HPDE6-E6E7 (cell line): ENCODE results near the gene DBI.
"Not testable (repeated sequence)": the region's sequence is repeated elsewhere in the genome, so short reads cannot be mapped to it uniquely, and the experiment has no call there.

Experiments used
- DNase-seq: peaks from one replicate; pipeline ENCODE4 v3.0.0; 2011; ENCODE audit warnings: missing footprints; ENCODE audit errors: extremely low spot score

Gene DBI

DNA sequence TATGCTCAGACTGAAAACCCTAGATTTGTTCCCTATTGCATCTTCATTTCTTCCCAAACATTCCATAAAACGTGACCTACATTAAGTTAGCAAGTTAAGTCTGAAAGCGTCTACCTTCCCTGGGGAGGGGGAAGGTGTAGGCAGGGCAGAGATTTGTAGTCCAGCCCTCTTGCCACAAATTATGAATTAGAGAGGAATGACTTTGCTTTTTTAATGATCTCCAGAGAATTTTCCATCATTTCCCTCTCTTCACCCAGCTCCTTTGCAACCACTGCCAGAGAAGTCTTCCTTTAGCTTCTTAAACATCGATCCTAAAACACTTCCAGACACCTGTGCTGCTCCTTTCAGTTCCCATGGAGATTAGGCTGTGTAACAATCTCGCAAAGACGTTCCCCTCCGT is 1.3 kb upstream of the DBI start:
- DNase-seq = no peak

DNA sequence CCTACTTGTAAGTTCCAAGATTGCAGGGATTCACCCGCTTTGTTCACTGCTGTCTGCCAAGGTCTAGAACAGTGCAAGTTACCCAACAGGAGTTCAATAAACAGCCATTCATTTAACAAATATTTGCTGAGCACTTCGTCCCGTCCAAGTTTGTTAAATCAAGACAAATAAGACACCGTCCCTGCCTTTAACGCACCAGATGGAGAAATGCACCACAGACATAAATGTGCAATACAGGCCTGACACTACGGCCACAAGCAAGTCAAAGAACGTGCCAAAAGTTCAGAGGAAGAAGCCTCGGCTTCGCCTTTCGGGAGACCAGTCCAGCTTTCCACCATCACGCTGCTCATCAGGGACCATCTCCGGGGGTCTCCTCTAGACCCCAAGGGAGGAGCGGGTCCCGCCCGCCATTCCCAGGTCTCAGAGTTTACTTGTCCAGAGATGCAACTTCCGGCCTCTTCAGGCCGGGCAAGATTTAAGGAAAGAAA is 572 bp upstream of the DBI start:
- no peak for DNase-seq

DNA sequence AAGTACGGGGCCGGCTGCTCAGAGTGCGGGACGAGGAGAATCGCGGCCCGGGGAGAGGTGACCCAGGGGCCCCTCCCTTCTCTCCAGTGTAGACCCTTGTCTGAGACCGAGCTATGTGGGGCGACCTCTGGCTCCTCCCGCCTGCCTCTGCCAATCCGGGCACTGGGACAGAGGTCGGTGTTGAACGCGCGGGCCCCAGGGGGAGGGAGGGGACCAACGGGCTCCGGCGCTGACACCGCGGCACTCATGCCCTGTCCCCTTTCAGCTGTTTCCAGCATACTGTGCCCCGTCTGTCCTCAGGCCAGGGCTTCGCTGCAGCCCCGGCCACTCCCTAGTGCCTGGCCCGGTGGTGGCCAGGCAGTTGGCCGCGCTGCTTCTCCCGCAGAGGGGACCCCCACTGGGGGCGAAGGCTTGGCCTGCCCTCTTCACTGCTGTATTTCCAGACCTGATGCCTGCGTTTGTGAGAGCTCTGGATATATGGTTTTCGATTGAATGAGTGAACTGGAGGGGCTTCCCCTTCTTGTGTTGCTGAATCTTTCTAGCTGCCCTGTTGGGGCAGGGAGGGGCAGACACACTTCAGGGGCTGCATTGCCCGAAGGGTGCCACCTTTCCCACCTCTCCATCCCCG is 809 bp downstream of the DBI start:
- no peak for DNase-seq

DNA sequence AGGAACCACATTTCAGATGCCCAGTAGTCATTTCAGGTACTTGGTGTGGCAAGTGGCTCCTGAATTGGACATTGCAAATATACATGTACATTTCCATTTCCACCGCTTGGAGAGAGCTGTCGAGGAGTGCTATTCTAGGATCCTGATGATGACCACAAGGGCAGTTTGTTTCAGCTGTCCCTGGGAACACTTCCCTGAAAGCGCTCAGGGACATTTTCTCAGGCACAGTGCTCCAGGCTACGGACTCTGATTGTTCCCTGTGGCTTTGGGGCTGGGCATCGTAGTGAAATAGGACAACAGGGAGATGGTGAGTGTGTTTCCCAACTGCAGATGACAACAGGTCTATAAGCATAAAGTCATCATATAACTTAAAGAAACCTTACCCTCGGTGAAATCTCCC is 3.1 kb downstream of the DBI start:
- no peak for DNase-seq

DNA sequence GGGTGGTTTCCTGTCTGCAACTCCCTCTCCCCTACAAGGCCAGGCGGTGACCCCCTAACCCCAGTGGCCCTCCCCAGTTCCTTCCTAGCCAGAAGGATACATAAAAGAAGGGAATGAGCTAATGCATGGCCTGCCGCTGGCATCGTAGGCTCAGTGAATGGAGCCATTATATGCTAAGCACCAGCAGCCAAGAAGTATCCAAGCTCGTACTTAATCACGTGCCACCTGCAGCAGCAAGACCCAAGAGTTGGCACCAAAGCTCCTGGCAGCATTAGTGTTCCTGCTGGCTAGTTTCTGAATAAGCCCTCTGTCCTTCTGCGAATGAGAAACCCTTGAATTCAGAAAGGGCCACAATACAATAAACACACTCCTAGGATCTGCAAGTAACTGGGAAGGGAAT is 4.3 kb downstream of the DBI start:
- no peak for DNase-seq

DNA sequence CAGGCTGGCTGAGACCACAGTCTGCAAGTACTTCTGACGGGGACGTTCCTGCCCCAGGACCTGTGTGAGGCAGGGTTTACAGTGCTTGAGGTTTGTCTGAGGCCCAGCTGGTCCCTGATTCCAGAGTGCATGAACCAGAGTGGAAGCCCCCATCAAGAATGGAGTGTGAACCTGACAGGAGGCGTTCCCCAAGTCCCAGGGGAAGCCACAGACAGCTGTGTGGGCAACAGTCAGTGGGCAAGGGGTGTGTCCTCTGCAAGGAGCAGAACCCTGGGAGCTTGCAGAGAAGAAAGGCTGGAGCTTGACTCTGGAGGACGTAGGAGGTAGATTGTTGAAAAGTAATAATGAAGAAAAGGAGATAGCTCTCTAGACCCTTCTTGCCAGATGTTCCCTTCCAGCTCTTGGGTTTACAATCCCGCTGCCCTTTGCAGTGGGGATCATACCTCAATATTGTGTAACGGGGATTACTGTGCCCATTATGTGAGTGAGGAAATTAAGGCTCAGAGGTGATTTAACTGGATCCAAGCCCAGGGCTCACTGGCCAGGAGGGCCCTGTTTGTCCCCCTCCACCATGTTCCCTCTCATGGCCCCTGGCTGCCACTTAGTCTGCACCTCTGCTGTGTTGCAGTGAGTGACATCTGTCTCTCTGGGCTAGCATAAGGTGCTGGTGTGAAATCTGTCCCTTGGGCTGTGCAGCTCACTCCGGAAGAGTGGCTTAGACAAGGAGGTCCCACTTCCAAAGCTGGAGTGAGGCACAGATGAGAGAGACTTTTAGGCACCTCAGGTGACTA is 6.2 kb downstream of the DBI start:
- no peak for DNase-seq

DNA sequence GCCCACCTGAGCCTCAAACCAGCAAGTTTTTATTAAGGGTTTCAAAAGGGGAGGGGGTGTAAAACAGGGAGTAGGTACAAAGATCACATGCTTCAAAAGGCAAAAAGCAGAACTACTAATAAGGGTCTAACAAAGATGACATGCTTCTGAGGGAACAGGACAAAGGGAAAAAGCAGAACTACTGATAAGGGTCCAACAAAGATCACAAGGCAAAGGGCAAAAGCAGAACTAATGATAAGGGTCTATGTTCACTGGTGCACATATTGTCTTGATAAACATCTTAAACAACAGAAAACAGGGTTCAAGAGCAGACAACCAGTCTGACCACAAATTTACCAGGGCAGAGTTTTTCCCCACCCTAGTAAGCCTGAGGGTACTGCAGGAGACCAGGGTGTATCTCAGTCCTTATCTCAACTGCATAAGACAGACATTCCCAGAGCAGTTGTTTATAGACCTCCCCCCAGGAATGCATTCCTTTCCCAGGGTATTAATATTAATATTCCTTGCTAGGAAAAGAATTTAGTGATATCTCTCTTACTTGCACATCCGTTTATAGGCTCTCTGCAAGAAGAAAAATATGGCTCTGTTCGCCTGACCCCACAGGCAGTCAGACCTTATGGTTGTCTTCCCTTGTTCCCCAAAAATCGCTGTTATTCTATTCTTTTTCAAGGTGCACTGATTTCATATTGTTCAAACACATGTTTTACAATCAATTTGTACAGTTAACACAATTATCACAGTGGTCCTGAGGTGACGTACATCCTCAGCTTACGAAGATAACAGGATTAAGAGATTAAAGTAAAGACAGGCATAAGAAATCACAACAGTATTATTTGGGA is 7.3 kb downstream of the DBI start:
- not testable (repeated sequence) for DNase-seq

DNA sequence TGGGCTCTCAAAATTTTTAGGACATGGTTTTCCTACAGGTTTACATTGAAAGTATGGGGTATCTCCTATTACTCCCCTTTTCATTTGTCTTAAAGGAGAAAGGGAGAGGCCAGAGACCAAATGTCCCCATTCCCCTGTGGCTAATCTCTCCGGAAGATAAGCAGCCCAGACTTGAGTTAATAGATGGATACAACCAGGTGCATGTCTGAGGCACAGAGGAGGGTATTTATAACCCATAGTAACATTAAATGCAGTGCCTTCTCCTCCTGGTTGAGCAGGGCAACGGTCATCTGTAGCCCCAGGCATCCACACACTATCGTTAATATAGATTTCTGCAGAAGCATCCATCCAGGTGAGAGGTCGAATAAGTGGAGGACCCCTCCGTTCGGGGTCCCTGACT is 9.6 kb downstream of the DBI start:
- DNase-seq = not testable (repeated sequence)

DNA sequence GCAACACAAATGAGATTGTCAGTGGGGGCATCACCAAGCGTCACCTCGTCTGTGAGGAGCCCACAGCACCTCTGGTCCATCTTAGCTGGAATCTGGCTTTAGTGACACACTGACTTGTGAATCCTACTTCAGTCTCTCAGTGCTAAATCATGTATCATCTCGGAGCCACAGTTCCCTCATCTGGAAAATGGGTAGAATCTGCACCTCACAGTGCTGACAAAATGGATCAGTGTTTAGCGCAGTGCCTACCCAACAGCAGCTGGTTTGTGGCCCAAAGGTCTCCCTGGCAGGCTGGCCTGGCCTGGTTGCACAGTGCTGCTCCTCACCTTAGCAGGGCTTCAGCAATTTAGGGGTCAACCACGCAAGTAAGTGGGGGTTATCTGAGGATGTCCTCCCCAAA is 10.0 kb downstream of the DBI start:
- no peak for DNase-seq

DNA sequence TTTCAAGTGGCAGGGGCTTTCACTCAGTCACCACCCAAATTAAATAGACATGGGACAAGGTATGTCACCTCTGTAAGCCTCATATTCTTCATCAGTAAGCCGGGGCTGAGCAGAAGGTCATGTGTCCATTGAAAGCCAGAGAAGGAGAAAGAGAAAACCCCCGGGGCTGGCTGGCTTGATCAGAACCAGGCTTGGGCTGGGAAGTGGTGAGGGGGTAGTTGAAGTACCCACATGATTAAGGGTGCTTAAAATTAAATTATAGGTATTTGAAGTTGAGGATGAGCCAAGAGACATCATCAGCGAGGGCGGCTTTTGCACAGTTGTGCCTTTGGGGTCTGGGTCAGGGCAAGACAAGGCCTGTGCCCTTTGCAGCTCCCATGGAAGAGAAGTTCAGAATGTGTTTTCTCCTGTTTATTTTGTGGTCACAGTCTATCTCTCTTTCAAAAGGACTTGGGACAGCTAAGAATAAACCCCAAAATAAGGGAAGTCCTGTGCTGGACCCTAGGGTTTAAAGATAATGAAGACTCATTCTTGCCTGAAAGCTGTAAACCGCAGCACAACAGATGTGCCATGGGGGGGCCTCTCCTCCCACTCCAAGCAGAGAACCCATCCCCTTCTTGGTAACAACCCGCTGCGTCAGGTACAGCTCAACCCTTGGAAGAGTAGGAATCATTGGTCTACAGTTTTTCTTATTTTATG is 10.7 kb downstream of the DBI start:
- no peak for DNase-seq

DNA sequence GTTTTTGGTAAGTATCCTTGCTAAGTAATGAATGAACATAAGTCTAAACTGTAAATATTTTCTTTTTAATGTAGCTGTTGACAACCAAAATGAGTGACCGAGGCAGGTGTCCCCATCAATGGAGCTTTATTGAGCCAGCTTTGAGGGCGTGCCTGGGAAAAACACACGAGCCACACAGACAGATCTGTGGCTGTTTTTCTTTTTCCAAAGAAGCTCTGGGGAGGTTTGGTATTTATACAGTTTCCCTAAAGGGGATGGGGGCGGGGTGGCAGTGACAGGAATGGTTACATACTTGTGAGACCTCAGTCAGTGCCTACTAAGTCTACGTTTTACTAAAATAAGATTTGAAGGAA is 11.2 kb downstream of the DBI start:
- no peak for DNase-seq

DNA sequence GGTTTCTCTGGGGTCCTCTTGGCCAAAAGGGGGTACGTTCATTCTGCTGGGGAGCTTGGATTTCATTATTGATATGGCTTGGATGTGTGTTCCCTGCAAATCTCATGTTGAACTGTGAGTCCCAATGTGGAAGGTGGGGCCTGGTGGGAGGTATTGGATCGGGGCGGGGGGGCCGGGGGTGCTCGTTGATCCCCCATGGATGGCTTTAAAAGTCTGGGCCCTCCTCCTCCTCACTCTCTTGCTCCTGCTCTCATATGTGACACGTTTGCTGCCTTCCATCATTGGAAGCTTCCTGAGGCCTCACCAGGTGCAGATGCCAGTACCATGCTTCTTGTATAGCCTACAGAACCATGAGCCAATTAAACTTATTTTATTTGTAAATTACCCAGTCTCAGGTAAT is 11.8 kb downstream of the DBI start:
- DNase-seq = no peak

DNA sequence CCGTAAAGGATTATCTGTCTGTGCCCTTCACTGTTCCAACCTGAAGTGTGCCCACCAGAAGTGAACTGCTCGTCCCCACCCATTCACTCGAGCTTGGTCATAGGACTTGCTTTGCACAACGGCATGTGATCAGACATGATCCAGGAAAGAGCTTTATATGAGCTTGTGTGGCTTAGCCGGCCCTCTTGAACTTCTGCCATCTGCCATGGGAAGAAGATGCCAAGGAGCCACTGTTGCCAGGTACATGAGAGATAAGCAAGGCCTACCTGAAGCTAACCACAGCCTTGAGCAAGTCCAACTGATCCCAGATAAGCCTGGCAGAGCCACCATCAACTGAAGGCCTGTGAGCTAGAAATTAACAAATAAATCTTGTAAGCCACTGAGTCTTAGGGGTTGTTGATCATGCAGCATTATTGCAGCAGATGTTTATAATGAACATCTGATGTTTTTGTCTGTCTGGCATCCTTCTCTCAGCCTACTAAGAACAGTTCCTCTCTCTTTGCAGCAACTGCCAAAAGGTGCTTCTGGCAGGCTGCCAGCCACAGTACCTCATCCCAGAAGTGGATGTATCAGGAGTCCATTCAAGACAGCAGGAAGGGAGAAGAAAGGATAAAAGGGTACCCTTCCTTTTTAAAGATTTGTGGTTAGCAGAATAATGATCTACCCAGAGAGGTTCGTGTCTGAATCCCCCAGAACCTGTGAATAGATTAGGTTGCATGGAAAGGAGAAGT is 16.8 kb downstream of the DBI start:
- no peak for DNase-seq

DNA sequence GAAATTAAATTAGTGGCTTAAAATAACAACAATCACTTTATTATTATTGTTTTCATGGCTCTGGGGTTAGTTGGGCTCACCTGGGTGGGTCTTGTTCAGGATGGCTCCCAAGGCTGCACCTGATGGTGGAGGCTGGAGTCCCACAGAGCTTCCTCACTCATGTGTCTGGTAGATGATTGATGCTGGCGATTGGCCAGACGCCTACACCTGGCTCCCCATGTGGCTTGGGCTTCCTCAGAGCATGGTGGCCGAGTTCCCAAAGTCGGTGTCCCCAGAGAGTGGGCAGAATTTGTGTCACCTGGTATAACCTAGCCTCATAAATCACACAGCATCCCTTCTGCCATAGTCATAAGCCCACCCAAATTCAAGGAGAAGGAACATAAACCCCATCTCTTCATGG is 18.2 kb downstream of the DBI start:
- DNase-seq = no peak

DNA sequence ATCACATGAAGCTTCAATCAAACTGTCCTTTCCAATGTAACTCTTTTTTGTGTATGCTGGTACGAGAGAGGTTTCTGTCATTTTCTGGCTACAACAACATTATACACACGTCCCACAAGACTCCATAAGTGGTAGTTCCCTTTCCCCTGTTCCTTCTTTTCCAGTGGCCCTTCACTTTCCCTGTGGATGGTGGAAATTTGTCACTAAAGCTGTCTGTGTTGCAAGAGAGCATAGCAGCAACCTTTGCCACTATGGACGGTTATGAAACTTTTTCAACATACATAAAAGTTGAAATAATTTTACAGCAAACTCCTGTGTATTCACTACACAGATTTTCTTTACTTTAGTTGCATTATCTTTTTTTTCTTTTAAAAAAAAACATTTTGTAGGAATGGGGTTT is 18.7 kb downstream of the DBI start:
- no peak for DNase-seq

DNA sequence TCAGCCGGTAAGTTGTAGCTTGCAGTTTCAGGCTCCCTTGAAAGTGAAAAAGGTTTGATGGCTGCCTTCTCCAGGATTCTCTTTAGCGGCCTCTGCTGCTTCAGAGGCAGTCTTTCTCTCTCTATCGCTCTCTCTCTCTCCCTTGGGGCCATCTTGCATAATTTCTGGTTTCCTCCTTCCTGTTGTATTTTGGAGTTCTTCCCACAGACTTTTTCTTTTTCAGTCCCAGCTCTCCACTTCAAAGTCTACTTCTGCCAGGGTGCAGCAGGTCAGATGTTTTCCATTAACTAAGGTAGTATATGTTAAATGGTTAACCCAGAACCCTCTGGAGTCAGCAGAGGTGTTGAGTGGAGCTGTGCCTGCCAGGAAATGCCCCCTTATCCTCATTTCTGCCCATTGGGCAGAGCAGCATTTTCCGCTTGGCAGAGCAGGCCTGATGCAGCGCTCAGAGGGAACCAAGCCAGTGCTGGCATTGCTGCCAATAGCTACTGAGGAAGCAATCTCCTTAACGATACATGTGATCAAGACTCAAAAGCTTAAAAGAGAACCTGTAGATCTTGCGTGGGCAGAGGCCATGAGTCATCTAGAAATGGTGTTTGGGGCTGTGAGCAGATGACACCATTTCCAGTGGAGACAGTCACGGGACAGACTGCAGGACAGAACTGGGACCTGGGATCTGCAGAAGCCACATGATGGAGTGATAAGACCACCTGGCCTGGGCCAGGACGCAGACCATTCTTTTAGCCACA is 20.8 kb downstream of the DBI start:
- no peak for DNase-seq

DNA sequence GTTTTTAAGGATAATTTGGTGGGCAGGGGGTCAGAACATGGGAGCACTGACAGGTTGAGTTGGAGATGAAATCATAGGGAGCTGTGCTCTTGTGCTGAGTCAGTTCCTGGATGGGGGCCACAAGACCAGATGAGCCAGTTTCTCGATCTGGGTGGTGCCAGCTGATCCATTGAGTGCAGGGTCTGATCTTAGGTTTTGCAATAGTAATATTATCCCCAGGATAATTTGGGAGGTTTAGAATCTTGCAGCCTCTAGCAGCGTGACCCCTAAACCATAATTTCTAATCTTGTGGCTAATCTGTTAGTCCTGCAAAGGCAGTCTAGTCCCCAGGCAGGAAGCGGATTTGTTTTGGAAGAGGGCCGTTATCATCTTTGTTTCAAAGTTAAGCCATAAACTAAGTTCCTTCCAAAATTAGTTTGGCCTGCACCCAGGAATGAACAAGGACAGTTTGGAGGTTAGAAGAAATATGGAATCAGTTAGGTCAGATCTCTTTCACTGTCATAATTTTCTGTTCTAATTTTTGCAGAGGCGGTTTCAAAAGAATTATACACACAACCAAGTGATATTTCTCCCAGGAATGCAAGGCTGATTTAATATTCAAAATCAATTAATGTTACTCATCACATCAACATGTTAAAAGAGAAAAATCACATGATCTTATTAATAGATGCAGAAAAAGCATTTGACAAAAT is 23.0 kb downstream of the DBI start:
- DNase-seq = no peak

DNA sequence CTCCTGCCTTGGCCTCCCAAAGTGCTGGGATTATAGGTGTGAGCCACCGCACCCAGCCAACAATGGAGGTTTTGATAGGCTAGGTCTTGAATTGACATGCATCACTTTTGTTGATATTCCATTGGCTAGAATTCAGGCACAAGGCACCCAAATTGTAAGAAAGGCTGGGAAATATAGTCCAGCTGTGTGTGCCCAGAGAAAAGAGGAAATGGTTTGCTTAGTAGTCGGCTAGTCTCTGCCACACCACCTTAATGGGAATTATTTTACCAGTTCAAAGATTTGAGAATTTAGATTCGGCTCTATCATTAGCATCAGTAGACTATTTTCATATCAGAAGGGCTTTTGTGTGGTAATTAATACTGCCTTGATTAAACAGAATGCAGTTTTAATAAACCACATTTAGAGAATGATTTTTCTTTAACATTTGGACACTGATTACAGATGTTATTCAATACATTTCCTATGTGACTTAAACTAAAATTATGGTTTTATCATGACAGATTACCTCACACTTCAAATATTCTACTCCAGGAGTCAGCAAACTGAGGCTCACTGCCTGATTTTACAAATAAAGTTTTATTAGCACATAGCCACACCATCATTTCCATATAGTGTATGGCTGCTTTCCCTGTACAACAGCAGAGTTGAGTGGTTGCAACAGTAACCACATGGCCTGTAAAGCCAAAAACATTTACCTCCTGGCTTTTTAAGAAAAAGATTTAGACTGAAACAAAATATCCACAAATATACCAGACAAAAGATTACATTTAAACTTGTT is 27.4 kb downstream of the DBI start:
- DNase-seq = no peak

DNA sequence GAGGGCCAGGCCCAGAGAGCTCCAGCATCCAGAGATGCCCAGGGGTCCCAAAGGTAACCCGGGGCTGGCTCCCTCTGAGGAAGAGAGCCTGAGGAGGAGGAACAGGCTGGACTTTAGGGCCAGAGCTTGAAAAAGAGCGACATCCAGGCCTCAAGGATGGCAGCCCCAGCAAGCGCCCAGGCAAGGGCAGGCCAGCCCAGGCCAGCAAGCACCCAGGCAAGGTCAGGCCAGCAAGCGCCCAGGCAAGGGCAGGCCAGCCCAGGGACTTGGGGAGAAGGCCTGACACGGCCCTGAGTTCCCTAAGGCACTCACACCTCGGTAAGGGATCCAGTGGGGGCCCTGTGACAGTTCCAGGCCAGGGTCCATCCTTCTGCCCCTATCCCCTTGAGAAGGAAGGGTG is 30.4 kb downstream of the DBI start:
- DNase-seq = no peak
